HG03175 (cell line): ENCODE measurements around the gene ASCL5.
"Not testable (repeated sequence)": the region's sequence is repeated elsewhere in the genome, so short reads cannot be mapped to it uniquely, and the experiment has no call there.

ENCODE experiments used
- ATAC-seq: cut with Tn5 transposase; IDR thresholded peaks from one replicate; pipeline ENCODE4 v1.9.1; 2021; ENCODE audit warnings: mild to moderate bottlenecking, moderate library complexity; ENCODE audit not compliant: unreplicated experiment

ASCL5 gene, protein sequence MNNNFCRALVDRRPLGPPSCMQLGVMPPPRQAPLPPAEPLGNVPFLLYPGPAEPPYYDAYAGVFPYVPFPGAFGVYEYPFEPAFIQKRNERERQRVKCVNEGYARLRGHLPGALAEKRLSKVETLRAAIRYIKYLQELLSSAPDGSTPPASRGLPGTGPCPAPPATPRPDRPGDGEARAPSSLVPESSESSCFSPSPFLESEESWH

DNA sequence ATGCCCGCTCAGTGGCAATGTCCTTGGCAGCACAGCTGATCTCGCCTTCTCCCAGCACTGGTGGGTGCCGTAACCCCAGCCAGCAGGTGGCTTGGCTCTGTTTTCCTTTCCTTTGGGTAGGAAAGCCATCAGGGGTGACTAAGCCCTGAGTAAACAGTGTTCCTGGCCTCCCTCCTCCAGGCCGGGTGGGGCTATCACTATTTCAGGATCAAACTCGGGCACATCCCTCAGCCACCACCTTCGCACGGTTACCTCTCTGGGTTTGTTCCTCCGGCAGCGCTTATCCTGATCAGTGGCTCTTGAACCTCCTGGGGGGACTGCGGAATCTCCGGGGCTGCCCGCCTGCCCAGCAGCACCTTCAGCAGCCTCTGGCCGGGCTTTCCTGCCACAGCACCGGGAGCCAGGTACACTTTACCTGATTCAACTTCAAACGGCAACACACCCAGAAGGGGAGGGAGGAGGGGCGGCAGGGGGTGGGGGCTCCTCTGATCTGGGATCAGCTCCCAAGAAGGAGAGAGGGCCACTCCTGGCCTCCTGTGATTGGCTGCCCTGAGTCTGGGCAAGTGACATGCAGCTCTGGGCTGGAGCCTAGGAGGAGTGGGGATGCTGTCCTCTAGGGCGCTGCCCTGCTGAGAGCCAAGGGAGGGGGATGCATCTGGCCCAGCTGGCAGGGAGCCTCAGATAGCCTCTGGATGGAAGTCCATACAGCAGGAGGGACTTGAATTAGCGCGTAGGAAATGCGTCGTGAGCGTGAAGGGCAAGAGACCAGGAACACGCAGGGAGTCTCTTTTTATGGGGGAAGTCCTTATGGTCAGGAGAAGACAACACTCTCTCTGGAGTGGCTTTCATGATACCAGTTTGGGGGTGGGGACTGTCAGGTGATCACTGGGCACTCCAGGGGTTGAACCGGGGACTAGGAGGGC lies at the start of gene ASCL5:
Gene ASCL5, minus strand, starts transcription at position 353 of the 923 bp plus-strand sequence. CDS start 11,812 bp downstream, outside the sequence.
- ATAC-seq, result no peak

DNA sequence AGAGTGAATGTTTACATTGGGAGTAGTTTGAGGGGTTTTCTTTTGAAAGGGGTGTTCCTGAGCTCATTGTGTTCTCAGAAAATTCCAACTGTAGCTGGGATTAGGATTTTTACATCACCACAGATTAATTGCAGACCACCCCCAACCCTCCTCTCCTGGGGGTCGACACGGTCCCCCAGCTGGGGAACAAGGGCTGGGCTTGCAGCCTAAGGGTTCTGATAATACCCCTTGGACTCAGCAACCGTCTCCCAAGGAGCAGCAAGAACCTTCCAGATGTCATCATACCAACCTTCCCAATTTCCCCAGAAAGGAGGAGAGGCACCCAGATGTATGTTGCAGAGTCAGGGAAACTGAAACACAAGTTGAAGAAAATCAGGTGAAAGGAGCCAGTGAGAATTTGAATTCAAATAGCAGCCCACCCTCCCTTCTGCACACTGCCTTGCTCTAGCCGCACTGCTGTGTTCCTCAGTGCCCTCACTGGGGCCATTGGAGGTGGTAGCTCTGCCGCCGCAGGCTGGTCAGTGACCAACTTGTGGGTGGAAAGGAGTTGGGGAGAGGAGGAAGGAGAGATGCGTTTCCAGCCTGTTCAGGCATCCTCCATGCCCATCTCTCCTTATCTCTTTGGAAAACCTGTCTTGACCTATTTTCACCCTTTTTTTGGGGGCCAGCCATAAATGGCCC lies 49.0 kb upstream of the ASCL5 start:
- ATAC-seq, result no peak

DNA sequence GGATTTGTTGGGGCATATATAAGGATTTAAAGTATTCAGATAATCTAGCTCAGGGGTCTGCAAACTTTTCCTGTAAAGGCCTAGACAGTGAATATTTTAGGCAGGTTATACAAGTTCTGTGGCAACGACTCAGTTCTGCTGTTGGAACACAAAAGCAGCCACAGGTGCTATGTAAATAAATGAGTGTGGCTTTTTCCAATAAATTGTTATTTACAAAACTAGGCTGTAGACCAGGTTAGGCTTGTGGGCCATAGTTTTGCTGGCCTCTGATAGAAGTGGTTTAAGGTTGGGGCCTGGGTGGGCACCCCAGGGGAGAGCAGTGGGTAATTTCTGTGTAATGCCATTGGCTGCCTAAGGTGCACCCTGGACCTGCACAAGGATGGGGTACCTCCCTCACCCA lies 46.8 kb upstream of the ASCL5 start:
- ATAC-seq, result no peak

DNA sequence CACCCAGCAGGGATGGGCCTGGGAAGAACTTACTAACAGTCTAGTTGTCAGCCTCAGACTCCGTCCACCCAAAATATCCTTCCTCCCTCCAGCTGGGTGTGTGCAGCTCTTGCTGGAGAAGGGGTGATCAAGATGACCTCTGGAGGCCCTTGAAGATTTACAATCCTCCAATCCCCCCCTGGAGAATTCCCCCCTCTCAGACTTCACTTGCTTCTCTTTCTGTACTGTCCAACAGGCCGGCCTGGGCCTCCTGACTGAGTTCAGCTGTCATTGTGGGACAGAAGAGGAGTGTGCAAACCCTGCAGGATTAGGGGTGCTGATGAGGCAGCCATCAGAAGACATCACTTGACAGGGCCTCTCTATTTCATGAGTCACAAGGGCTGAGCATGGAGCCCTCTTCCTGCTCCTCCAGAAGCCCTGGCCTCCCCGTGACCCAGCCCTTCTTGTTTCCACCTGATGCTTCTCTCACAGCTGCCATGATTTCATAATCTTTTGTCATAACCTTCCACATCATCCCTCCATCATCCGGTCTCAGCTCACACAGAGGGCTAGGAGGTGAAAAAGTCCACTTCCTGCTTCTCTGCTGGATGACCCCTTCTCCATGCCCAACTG lies 46.1 kb upstream of the ASCL5 start:
- ATAC-seq, result no peak

DNA sequence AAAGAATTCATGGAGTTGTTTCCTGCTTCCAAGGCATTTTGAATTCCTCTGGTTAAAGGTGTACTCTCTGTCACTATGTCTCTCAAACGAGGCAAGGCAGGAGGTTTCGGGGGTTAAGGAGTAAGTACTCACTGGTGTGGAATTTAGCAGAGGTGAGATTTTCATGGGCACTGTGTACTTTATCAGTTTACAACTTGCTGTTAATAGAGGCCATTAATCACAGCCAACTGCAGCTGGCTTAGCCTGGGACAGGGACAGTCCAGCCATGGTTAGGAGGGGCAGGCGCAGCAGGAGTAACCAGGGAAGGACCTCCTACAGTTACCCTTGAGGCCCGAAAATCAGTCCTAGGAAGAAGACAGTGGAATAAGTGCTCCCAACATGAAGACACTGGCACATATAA lies 45.3 kb upstream of the ASCL5 start:
- ATAC-seq, result no peak

DNA sequence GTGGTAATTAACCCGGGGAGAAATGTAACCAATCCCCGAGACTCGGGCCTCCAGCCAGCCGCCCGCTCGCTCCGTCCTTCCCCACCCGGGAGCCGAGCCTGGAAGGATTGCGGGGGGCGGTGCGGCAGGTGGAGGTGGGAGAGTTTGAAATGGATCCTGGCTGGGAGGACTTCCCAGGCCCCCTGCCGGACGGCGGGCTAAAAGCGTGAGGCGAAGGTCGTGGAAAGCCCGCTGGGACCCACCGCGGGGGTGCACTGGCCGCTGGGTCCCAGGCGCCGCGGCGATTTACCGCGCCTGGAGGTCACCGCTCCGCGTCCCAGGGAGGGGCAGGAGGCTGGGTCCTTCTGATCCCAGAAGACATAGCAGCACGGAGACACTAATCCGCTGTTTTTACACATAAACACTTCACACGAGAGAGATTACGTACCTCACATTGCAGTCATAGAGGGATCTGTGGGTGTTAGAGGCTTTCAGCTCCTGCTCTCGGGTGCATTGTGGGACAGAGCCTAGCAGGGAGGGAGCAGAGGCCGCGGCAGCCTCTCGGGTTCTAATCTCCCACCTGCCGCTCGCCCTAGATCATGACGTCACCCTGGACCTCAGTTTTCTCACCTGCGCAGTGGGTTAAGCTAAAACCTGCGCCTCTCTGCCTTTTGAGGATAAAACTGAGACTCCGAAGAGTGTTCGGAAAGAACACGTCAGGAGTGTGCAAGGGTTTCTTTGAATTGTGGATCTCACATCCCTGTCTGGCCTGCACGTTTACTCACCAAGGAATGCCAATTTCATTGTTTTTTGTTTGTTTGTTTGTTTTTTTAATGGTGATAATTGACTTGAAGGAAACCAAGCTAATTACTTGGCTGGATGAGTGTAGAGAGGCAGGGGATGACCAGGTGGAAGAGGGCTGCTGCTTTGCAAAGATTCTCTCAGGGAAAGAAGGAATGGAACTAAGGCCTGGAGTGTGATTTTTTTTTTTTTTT lies 44.4 kb upstream of the ASCL5 start:
- peak; percentile 27 for ATAC-seq

DNA sequence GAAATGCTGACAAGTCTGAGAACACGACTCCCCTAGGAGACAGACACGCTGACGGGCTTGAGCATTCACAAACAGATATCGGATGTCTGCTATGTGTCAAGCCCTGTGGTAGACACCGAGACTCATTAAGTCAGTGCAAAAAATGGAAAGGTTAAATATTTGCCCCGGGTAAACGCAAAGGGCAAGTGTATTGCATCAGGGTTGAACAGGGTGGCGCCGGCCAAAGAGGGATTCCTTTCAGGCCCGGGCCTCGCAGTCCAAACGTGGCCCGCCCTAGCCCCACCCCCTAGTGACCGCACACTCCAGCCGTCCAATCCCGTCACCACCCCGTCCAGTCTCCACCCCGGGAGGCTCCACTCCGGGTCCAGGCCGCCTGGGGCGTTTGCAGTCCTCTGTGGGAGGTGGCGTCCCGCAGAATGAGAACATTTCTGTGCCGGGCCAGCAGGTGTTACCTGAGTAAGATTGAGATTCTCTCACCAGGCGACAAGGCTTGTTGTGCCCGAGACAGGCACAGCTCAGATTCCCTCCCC lies 43.6 kb upstream of the ASCL5 start:
- ATAC-seq, result peak; percentile 97

DNA sequence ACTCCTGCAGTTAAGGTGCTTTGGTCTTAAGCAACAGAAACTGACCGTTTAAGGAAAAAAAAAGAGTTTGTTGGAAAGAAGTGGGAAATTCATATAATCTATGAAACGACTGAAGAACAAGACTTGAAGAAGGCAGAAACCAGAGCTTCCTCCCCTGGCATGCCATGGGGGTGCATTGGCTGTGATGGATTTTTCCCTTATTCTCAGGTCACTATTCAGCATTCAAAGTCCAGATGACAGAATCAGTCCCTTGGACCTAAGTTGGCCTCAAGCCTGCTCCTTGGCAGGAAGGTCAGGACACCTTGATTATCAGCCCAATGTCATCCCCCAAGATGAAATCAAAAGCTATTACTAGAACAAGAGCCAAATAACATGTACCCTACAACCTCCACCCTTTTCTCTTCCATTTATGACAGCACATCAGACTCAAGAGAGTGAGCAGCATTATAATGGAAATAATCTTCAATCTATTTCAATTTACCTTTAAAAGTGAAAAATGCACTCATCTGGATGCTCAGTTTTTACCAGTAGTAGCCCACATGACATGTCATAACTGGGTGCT lies 43.1 kb upstream of the ASCL5 start:
- ATAC-seq, result no peak

DNA sequence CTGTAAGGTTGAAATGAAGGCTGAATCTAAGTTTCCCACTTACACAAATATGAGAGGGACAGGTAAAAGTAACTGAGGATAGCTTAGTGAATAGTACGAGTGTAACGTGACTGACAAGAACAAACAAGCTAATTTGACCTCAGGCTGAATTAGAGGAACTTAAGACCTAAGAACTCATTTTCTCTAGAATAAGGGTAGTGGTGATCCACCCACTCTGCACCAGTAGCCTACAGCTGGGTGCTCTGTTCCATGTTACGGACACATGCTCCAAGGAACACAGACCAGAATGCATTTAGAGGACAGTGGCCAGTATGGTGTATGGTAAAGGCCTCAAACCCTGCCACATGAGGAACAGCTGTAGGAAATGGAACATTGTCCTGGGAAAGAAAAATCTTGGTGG lies 42.2 kb upstream of the ASCL5 start:
- no peak for ATAC-seq

DNA sequence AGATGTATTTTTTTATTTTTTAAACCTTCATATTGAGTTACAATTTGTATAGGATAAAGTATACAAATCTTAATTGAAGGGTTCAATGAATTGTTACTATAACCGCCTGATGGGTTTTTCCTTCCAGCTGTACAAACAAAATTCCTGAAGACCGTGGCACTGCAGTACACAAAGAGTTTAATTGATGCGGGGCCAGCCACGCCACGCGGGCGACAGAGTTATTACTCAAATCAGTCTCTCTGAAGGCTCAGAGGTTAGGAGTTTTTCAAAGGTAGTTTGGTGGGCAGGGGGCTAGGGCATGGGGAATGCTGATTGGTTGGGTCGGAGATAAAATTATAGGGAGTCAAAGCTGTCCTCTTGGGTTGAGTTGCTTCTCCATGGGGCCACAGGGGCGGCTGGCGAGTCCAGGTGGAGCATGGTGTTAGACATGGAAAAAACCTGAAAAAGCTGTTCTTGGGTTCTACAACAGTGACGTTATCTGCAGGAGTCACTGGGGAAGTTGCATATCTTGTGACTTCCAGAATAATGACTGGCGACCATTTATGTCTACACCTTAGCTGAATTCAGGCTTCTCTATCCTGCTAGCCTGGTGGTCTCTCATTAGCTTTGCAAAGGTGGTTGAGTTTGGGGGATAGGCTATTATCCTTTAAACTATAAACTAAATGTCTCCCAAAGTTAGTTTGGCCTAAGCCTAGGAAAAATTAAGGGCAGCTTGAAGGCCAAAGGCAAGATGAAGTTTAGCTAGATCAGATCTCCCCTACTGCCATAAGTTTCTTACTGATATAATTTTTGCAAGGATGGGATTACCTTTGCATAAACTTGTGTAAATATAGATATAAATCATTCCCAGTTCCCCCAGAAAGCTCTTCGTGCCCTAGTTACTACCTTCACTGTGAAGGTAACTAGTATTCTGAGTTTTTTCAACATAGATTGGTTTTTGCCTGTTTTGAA lies 40.3 kb upstream of the ASCL5 start:
- no peak for ATAC-seq

DNA sequence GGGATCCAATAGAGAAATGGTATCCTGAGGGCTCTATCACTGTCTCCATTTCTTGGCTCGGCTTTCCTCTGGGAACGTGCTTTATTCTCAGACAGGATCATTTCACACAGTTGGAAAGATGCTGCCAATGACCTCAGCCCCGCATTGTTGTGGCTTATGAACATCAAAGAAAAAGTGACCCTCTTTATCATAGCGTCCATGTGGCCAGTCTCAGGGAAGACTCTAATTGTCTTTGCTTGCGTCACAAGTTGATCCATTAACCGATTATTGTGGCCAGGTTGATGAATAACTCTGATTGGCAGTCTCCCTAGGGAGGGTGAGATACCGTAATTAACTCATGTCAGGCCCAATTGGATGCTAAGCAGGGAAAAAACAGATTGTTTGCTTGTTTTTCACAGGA lies 37.7 kb upstream of the ASCL5 start:
- no peak for ATAC-seq

DNA sequence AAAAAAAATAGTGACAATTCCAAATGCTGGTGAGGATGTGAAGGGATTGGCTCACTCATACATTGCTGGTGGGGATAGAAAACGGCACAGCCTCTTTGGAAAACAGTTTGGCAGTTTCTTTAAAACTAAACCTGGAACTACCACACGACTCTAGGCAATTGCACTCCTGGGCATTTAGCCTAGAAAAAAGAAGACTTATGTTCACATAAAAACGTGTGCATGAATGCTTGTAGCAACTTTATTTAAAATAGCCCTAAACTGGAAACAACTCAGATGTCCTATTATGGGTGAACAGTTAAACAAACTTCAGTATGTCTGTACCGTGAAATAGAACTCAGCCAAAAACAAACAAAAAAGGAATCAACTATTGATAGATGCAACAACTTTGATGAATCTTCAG lies 36.7 kb upstream of the ASCL5 start:
- no peak for ATAC-seq

DNA sequence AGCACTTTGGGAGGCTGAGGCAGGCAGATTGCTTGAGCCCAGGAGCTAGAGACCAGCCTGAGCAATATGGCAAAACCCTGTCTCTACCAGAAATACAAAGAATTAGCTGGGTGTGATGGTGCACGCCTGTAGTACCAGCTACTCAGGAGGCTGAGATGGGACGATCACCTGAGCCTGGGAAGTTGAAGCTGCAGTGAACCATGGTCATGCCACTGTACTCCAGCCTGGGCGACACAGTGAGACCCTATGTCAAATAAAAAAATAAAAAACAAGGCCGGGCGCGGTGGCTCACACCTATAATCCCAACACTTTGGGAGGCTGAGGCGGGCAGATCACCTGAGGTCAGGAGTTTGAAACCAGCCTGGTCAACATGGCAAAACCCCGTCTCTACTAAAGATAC lies 36.1 kb upstream of the ASCL5 start:
- not testable (repeated sequence) for ATAC-seq

DNA sequence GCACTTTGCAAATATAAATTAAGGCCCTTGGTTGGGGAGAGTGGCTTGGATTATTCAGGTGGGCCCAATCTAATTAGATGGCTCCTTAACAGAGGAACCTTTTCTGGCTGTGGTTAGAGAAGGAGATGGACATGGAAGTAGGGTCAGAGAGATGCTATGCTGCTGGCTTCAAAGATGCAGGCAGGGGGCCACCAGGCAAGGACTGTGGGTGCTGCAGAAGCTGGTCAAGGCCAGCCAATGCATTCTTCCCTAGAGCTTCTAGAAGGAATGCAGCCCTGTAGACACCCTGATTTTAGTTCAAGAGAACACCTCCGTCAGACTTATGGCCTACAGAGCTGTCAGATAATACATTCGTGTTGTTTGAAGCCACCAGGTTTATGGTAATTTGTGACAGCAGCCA lies 31.0 kb upstream of the ASCL5 start:
- ATAC-seq, result no peak

DNA sequence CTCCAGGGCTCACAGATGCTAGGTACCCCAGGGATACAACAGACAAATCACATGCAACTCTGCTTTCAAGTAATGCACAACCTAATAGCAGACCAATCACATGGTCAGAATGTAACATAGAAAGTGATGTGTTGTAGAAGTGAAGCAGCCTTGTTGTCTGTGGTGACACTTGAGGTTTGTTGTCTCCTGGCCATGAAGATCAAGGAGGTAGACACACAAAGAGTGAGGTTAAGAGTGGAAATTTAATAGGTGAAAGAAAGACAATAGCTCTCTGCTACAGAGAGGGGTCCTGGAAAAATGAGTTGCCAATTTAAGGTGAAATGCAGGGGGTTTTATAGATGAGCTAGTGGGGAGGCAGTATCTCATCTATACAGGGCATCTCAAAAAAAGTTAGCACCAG lies 29.8 kb upstream of the ASCL5 start:
- no peak for ATAC-seq

DNA sequence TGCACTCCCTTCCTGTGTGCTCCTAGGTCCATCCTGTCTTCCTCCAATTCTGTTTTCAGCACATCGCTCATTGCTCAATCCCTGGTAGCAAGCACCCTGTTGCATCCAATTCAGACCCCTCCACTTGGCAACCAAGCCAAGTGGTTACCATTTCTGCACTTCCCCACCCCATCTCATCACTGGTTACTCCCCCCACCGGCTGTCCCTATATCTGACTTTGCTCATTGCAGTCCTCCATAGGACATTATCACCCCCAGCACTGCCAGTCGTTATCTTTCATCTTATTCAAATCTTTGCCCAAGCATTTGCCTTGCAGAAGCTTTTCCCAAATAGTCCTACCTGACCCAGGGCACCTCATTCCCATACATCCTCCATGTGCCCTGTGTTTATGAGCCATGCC lies 29.4 kb upstream of the ASCL5 start:
- ATAC-seq, result no peak

DNA sequence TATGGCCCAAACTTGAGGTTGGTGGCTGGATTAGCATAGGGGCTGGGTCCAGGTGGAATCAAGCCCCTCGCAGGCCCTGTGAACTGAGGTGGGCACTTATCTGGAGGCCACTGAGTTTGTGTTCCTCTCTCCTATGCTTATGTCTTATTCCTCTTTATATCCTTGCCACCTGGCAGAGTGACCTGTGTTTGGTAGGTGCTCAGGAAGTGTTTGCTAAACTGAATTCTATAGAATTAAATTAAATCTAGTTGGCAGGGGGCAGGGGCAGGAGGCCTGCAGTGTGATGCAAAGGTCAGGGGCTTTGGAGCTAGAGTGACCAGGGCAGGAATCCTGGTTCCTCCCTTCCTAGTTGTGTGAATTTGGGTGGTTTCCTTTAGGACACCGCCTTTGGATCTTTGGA lies 28.4 kb upstream of the ASCL5 start:
- ATAC-seq, result no peak

DNA sequence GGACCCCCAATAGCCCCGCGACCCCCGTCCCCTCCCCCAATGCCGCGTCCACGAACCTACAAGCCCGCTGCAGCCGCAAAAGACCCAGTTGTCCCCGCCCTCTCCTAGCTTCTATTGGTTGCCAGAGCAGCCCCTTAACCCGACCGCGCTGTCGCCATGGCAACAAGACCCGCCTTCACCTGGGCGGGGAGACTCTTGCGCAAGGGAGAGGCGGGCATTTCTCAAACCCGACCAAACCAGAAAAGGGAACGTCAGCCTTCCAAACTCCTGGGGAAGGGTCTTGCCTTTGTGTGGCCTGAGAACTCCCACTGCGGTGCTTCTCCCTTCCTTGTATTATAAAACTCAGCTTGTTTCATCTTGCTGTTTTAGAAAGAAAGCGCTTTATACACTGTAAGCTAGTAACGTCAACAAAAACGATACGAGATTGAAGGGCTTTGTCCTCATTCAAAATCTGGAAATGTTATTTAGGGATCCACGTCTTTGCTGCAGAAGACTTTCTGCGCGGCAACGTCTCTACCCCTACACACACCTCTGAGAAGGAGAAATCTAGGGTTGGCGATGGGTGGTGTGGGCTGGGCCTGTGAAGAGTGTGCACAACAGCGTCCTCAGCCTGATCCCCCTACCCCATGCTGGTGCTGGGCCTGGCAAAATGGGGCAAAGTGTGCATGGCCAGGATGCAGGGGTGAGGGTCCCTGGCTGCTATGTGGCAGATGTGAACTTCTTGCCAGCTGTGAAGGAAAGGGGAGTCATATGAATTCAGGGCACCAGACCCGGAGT lies 27.6 kb upstream of the ASCL5 start, which contains the start of gene TMEM9:
Gene TMEM9, minus strand, starts transcription at position 86 of the 777 bp plus-strand sequence. CDS start 551 bp downstream, outside the sequence.
- ATAC-seq, result peak; percentile 96
